ENCODE results near the gene TAS2R19.
"Not testable (repeated sequence)": the region's sequence is repeated elsewhere in the genome, so short reads cannot be mapped to it uniquely, and the experiment has no call there.

The TAS2R19 gene, protein sequence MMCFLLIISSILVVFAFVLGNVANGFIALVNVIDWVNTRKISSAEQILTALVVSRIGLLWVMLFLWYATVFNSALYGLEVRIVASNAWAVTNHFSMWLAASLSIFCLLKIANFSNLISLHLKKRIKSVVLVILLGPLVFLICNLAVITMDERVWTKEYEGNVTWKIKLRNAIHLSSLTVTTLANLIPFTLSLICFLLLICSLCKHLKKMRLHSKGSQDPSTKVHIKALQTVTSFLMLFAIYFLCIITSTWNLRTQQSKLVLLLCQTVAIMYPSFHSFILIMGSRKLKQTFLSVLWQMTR

DNA sequence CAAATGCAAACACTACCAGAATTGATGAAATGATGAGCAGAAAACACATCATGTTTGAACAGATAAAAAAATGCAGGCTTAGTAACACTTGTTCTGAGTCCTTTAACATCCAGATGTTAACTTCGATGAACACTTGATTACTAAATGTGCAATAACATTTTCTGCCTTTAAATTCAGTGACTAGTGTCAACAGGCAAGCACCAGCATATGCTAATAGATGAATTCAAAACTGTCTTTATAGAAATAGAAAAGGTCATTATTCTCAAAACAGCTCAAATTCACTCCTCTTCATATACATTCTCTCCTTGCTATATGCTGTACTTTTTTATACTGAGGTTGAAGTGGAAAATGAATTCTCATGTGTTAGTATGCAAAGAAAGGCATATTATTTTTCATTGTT lies at the start of gene TAS2R19:
Gene TAS2R19, minus strand, starts transcription at position 101 of the 400 bp plus-strand sequence. Its CDS starts 49 bp downstream, at position 52.
- DNase-seq, result no peak

DNA sequence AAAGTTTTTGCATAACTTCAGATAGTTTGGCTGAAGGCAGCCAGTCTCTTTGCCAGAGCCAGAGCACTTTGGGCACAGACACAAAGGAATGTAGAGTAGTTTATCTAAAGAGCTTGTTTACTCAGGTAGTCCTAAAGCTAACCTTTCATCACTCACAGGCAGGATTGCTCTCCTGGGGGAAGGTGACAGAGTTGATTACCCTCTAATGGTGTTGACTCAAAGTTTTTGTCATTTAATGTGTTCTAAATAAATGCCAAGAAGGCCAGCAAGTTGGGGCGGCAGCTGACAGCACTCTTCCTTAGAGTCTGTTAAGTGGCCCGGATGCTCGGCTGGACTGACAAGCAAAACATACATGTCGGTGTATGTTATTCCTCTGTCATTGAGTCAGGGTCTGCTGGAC lies 49.0 kb upstream of the TAS2R19 start:
- DNase-seq, result no peak

DNA sequence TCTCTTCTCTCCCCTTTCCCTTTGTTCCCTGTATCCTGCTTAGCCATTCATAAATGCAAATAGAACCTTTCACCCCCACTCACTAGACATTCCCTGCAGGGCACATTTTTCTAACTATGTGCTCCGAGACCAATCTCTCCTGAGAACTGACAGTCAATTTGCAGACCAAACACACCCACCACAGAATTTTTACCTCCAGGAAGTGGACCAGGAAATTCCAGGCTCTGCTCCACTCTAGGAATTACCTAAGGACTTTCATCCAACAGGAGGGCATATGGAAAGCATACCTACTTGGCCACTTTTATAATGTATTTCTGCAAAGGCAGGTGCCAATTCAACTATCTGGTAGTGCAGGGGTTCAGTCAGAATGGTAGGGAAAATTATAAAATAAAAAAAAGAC lies 48.6 kb upstream of the TAS2R19 start:
- DNase-seq, result no peak

DNA sequence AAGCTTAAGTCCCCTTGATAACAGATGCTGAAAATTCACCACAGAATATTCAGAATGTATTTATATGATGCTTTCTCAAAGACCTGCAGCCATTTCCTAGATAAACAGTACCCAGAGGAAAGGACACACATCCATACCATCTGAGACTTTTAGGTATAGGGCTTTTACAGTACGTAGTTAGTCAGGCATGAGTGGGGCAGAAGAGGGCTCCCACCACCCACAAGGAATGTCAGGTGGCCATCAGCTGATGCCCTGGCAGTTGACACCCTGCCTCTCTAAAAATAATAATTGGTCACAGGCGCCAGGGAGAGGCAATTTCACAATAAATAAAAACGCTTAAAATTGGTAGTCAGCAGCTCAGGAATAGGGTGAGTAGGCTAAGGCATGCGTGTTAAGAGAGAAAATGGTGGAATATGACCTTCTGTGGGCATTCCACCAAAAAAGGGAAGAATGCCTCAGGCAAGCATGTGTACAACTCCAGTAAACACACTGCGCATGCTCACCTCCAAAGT lies 47.5 kb upstream of the TAS2R19 start:
- DNase-seq, result no peak

DNA sequence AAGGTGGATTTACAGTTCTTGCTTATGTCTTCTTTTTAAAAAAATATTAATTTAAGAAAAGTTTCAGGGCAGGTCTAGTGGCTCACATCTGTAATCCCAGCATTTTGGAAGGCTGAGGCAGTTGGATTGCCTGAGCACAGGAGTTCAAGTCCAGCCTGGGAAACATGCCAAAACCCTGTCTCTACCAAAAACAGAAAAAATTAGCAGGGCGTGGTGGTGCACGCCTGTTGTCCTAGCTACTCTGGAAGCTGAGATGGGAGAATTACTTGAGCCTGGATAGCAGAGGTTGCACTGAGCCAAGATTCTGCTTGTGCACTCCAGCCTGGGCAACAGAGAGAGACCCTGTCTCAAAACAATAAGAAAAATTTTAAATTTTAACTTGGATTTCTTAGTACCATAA lies 45.1 kb upstream of the TAS2R19 start:
- peak; percentile 10 for DNase-seq

DNA sequence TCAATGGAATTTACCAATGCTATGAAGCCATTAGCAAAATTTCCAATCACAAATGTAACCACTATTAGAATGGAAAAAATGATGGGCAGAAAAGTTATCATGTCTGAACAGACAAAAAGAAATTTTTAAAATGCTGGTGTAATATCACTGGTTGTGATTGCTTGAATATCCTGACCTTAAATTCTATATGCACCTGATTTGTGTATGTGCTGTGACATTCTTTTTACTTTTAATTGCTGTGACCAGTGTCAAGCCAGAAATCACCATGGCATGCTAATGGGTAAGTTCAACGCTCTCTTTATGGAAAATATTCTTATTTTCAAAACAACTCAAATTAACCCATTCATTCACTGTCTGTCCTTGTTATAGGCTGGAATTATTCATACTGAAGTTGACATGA lies 39.8 kb upstream of the TAS2R19 start, which contains the start of gene TAS2R46:
Gene TAS2R46, minus strand, starts transcription at position 101 of the 400 bp plus-strand sequence. Its CDS starts 0 bp downstream, at position 101.
- DNase-seq, result not testable (repeated sequence)

DNA sequence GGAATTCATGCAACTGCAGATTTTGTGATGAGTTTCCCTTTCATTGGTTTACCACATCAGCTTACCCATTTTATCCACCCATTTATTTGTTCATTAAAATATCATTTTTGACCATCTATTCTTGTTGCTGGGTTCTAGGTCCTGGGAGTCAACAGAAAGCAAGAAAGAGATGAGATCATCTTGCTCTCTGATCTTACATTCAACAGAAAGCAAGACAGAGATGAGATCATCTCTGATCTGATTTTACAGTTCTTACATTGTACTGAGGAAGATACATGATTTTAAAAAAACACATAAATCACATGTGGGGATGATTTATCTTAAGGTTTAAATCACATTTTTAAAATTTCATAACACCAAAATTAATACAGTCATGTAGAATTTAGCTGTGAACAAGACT lies 37.4 kb upstream of the TAS2R19 start:
- DNase-seq, result peak; percentile 20

DNA sequence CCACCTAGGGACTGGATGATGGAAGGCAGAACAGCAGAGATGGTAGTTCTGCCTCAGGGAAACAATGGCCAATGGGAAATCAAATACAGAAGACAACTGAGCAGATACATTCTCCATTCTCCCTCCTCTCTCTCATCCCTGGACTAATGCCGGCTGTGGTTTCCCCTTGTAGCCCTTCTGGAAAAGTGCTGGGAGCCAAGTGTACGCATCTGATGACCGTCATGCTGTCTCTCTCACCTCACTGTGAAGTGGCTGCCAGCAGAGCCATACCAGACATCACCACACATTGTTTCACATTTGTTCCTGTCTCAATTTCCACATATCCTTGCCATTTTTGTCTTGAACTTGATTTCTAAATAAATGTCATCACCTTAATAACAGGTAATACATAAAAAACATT lies 36.6 kb upstream of the TAS2R19 start:
- no peak for DNase-seq

DNA sequence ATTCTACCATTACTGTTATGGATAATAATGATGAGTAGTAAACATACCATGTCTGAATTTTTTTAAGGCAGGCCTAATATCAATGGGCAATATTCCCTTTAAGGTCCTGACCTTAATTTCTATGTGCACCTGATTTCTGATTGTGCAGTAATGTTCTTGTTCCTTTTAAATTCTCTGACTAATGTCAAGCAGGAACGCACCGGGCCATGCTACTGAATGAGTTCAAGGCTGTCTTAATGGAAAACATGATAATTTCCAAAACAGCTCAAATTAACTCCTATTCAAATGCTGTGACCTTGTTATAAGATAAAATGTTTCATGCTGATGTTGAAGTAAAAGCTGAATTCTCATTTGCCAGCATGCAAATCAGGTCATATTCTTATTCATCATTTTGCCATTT lies 32.9 kb upstream of the TAS2R19 start:
- DNase-seq, result no peak

DNA sequence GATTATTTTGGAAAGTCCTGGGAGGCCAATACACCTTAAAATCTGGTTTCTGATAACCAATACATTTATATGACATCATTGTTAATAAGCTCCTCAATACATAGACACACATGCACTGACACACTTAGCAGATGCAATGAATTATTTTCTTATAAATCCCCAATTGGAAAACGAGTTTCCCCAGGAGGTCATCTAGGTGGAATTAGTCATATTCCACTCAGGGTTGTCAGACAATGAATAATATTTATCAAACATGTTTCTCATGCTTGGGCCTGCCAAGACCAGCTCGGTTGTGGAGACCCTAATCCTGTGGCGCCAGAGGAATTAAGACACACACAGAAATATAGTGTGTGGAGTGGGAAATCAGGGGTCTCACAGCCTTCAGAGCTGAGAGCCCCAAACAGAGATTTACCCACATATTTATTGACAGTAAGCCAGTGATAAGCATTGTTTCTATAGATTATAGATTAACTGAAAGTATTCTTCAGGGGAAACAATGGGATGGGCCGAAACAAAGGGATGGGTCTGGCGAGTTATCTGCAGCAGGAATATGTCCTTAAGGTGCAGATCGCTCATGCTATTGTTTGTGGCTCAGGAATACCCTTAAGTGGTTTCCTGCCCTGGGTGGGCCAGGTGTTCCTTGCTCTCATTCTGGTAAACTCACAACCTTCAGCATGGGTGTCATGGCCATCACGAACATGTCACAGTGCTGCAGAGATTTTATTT lies 27.5 kb upstream of the TAS2R19 start:
- not testable (repeated sequence) for DNase-seq

DNA sequence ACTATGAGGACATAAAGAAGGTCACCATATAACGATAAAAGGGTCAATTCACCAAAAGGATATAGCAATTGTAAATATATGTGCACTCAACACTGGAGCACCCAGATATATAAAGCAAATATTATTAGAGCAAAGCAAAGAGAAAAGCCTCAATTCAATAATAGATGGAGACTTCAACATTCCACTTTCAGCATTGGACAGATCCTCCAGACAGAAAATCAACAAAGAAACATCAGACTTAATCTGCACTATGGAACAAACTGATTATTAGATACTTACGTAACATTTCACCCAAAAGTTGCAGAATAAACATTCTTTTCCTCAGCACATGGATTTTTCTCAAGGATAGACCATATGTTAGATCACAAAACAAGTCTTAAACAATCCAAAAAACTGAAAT lies 18.9 kb upstream of the TAS2R19 start:
- DNase-seq, result not testable (repeated sequence)

DNA sequence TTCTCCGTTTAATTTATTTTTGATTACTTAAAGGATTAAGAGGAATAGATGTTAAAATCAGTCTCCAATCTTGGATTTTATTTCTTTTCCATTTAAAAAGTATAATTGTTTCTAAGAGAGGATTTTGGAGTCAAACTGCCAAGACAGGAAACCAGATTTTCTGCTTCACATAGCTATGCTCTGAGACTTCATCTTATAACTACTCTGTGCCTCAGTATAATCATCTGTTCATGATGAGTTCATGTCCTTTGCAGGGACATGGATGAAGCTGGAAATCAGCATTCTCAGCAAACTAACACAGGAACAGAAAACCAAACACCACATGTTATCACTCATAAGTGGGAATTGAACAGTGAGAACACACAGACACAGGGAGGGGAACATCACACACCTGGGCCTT lies 17.7 kb upstream of the TAS2R19 start:
- DNase-seq, result peak; percentile 19

DNA sequence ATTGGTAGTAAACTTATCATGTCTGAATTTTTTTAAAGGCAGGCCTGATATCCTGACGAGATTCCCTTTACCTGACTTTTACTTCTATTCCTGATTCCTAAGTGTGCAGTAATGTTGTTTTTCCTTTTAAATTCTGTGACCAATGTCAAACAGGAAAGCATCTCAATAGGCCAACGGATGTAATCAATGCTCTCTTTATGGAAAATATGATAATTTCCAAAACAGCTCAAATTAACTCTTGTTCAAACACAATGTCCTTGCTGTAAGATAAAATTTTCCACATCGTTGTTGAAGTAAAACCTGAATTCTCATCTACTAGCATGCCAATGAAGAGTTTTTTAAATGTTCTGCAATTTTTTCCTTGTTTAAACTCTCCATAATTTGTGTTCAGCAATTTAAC lies 16.8 kb upstream of the TAS2R19 start:
- DNase-seq, result no peak

DNA sequence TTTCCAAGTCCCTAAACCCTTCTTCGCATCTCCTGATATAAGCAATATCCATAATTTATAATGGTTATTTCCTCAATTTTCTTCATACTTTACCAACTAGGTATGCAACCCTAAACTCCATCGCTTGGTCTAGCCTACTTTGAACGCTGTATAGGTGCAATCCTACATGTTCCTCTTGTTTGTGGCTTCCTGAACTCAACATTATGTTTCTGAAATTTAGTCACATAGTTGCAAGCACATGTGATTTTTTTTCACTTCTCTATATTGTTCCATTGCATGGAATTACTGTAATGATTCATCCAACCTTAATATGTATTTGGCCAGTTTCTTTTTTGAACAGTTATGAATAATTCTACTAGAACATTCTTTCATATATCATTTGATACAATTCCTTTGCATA lies 11.5 kb upstream of the TAS2R19 start:
- DNase-seq, result not testable (repeated sequence)

DNA sequence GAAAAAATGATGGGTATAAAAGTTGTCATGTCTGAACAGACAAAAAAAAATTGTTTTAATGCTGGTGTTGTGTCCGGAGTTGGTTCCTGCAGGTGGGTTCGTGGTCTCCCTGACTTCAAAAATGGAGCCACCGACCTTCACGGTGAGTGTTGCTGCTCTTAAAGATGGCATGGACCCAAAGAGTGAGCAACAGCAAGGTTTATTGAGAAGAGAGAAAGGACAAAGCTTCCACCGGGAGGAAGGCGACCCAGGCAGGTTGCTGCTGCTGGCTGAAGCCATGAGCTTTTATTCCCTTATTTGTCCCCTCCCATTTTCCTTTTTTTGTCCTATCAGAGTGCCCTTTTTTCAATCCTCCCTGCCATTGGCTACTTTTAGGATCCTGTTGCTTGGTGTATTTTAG lies 8.9 kb upstream of the TAS2R19 start, which contains the start of gene TAS2R31:
Gene TAS2R31, minus strand, starts transcription at position 101 of the 400 bp plus-strand sequence. Its CDS starts 72 bp downstream, at position 29.
- DNase-seq, result no peak

DNA sequence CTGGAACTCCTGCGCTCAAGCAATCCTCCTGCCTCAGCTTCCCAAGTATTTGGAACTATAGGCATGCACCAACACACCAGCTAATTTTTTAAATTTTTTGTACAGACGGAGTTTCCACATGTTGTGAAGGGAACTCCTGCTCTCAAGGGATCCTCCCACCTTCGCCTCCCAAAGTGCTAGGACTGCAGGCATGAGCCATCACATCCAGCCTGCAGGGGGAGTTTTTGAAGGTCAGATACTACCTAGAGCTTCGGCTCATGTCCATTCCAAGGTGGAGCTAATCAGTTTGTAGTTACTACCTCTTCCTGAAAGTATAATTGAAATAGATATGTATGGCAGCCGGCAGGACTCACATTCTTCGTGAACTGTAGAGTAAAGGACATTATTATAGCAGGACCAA lies 3.7 kb upstream of the TAS2R19 start:
- DNase-seq, result no peak

DNA sequence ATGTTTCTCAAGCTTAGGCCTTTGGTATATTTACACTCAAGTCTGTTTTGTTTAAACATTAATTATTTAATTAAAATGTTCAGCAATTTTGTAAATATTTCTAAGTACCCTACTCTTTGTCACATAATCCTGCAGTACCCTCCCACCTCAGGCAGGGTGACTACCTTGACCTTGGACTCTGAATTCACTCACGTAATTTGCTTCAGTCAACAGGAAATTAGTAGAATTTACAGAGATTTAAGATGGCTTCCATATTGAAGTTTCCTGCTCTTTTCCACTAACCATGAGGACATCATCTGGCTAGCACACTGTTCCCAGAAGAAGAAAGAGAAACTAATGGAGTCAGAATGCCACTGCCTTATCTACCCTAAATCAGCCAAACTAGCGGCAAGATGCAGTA lies 967 bp upstream of the TAS2R19 start:
- DNase-seq, result no peak

DNA sequence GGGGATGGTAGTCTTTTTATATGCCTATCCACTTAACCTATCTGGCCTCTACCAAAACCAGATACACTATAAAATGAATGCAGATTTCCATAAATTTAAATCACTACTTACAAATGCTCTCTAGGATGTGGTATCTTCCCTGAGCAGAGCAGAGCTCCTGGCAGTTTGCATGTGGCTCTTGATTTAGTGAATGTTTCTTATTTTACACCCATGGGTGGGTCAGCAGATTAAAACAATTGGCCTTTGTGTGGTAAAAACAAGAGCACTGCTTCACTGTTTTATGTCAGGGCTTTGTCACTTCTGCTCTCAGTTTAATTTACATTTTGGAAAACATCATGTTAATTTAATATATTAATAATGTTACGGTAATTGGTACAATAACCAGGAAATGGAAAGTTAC lies 5.5 kb downstream of the TAS2R19 start:
- no peak for DNase-seq

DNA sequence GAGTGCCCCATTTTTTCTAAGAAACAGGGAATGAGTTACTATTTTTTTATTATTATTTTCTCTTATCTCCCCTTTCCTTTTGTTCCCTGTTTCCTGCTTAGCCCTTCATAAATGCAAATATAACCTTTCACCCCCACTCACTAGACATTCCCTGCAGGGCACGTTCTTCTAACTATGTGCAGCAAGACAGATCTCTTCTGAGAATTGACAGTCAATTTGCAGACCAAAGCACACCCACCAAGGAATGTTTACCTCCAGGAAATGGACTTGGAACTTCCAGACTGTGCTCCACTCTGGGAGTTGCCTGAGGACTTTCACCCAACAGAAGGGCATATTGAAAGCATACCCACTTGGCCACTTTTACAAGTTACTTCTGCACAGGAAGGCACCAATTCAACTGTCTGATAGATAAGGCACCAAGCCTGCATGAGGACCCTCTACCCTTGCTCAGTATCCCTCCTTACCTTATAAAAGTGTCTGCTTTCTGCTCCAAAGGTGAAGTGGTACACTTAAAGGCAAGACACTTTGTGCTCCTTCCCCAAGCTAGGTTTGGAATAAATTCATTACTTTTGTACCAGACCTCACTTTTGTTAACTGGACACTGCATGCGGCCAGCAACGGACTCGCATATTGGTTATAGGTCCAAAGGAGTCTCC lies 6.5 kb downstream of the TAS2R19 start:
- no peak for DNase-seq

DNA sequence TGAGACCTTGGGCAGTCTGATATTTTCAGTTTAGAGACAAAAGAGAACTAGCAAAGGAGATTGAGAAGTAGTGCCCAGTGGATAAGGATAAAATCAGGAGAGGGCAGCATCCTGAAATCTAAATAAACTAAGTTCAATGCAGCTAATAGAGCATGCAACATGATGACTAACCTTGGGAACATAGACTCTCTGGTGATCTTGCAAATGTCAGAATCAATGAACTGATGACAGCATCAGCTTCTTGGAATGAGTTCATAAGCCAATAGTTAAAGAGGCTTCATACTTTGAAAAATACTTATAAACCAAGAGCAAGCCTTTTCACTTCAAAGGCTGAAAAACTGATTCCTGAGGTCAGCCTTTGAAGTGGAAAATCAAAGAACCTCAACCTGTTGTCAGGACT lies 8.2 kb downstream of the TAS2R19 start:
- DNase-seq, result no peak

DNA sequence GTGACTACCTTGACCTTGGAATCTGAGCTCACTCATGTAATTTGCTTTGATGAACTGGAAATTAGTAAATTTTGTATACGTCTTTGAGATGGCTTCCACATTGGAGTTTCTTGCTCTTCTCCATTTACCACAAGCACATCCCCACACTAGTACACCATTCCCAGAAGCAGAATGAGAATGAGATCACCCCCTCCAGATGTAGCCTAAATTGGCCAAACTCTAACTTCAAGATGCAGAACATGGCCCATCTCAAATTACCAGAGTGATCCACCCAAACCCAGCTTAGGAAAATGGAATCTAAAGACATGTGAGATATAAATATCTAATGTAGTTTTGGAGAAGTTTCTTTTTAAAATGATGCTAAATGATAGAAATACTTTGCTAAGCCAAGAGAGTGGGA lies 14.8 kb downstream of the TAS2R19 start:
- DNase-seq, result no peak

DNA sequence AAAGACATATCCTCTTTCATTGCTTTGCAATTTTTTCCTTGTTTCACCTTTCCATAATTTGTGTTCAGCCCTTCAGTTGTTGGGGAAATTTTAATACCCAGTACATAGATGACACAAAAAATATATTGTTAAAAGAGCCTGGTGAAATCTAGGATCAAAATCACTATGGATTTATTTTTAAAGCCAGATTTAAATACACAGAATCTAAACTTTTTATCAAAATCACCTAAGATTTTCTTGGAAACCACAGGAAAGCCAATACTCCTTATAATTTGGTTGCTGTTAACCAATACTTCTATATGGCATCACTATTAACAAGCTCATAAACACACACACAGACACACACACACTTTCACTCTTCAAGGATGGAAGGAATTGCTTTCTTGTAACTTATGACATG lies 24.2 kb downstream of the TAS2R19 start, which contains the start of gene TAS2R20:
Gene TAS2R20, minus strand, starts transcription at position 101 of the 400 bp plus-strand sequence. CDS start 429 bp downstream, outside the sequence.
- no peak for DNase-seq

DNA sequence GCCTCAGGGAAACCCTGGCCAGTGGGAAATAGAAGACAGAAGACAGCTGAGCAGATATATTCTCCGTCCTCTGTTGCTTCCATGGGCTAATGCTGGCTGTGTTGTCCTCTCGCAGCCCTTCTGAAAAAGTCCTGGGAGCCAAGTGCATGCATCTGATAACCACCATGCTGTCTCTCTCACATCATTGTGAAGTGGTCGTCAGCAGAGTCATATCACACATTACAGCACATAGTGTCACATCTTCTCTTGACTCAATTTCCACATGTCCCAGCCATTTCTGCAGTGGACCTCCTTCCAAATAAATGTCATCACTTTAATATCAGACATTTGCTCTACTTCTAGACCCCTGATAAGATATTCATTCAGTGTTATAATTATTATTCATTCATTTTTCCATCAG lies 28.1 kb downstream of the TAS2R19 start:
- DNase-seq, result no peak

Measured in EL (cell line).